Glutamatergic neuron (in vitro differentiated cells): ENCODE data around the gene NLK. TPM values are rescaled to one million over a fixed set of nuclear protein-coding genes. Genes with fewer than 3 reads are reported as not detected.

Experiments
- DNase-seq: peaks from one replicate; pipeline ENCODE4 v3.0.0; 2022
- H3K27ac Mint-ChIP-seq: one replicate; pipeline ENCODE4 v1.8.0; 2020; ENCODE audit warnings: mild to moderate bottlenecking, mixed read lengths, inconsistent platforms; ENCODE audit not compliant: unreplicated experiment
- H3K27me3 Mint-ChIP-seq: one replicate; pipeline ENCODE4 v1.8.0; 2020; ENCODE audit warnings: mild to moderate bottlenecking, moderate library complexity, mixed read lengths, inconsistent platforms; ENCODE audit not compliant: unreplicated experiment
- H3K36me3 Mint-ChIP-seq: one replicate; pipeline ENCODE4 v1.8.0; 2020; ENCODE audit warnings: mild to moderate bottlenecking, mixed read lengths, inconsistent platforms; ENCODE audit not compliant: unreplicated experiment
- H3K4me1 Mint-ChIP-seq: one replicate; pipeline ENCODE4 v1.8.0; 2020; ENCODE audit warnings: mild to moderate bottlenecking, low read depth, mixed read lengths, inconsistent platforms; ENCODE audit not compliant: unreplicated experiment
- H3K4me3 Mint-ChIP-seq: one replicate; pipeline ENCODE4 v1.8.0; 2020; ENCODE audit warnings: mild to moderate bottlenecking, mixed read lengths, inconsistent platforms; ENCODE audit not compliant: unreplicated experiment
- H3K9me3 Mint-ChIP-seq: one replicate; pipeline ENCODE4 v1.8.0; 2020; ENCODE audit warnings: mild to moderate bottlenecking, moderate library complexity, mixed read lengths, inconsistent platforms; ENCODE audit not compliant: unreplicated experiment
- CTCF ChIP-seq: fragments of 200-600 bp; sonication (generic); IDR thresholded peaks from one replicate; pipeline ENCODE4 v1.5.0; 2021; ENCODE audit not compliant: partially characterized antibody, unreplicated experiment
- total RNA-seq: library from RNA; stranded (reverse); fragmentation: NEBNext Ultra II Directional; extraction: Animal tissue kit (Norgen Biotek cat#: 25700); gene quantifications from one replicate; pipeline ENCODE4 v1.2.1, GENCODE V29; 2021; ENCODE audit not compliant: unreplicated experiment

The NLK gene
- total RNA-seq, 1 donor from 2014 or later = 33.8 TPM

DNA sequence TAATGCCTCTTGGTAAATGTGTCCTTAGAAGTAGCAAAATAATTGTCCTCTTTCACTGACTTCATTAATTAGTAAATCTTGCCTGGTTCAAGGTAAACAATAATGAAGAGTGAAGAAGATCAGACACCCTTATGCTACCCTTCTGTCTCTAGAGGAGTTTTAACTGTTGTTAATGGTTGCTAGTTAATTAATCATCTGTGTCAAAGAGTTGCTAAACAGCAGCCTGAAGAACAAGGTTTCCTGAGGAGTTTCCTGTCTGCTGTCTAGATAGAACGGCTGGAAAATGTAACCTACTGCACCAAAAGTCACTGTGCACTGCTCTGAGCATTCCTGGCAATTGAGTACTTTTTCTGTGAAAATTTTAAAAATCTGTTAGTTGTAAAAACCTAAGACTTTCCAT is 131.3 kb downstream of the NLK start:
- Mint-ChIP-seq H3K9me3 (no peaks in the 10 kb centered on the region), H3K27ac (no peak overlapping the region), H3K27me3 (peaks cover 2% of the 10 kb centered on the region), H3K4me3 (no peak overlapping the region), H3K4me1 (no peaks in the 10 kb centered on the region), H3K36me3 (peaks cover 4% of the 10 kb centered on the region)
- no peak for DNase-seq
- no peak for TF ChIP-seq CTCF

DNA sequence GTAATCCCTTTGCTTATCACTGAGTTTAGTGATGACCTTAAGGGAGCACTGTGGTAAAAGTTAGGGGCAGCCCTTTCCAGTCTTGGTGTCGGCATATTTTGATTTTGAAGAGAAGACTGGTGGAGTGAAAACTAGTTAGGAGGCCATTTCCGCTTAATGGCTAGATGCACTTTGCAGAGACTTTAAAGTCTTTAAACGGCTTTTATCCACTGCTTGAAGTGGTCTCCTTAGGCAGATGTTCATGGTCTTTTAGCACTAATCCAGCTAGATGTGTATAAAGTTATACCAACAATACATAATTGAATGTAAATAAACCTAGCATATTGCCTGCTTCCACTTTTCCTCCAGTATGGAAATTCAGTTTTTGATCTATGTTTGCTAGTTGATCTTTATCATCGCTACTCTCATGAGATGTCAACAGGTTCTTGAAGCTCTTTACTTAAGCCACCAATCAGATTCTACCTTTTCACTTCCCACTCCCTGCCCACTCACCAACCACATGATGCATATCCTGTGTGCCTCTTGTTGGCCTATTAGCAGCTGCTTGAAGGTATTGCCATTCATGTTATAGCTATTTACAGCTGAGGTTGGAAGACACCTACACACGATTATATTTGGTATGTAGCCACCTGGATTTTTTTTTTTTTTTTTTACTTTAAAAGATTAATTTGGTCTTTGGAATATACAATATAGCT is 132.0 kb downstream of the NLK start:
- Mint-ChIP-seq H3K4me1 (no peaks in the 10 kb centered on the region), H3K4me3 (no peak overlapping the region), H3K27ac (no peak overlapping the region), H3K9me3 (no peaks in the 10 kb centered on the region), H3K27me3 (peaks cover 2% of the 10 kb centered on the region), H3K36me3 (peaks cover 6% of the 10 kb centered on the region)
- DNase-seq = no peak
- no peak for TF ChIP-seq CTCF

DNA sequence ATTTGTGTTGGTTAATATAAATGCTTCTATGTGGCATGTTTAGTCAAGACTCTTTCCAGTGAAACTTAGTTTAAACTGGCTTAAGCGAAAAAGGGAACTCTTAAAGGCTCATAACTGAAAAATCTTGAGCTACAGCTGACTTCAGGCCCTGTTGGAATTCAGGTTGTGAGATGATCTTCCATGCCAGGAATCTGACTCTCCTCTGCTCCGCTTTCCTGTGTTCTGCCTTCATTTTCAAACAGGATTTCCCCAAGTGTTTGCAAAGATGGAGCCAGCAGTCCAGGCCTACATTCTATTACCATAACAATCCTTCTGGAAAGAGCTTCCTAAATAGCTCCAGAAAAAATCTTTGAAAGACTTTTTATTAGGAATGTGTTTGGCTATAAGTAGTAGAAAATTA is 134.9 kb downstream of the NLK start:
- H3K4me1 Mint-ChIP-seq = no peaks in the 10 kb centered on the region
- no peaks in the 10 kb centered on the region for H3K9me3 Mint-ChIP-seq
- no peak for DNase-seq
- H3K4me3 Mint-ChIP-seq = no peak overlapping the region
- no peak for TF ChIP-seq CTCF
- peaks cover 6% of the 10 kb centered on the region for H3K36me3 Mint-ChIP-seq
- H3K27ac Mint-ChIP-seq = no peak overlapping the region
- H3K27me3 Mint-ChIP-seq = peaks cover 2% of the 10 kb centered on the region

GRCh38 chr17:28178800-28179199 is 136.3 kb downstream of the NLK start:
- H3K36me3 Mint-ChIP-seq = peaks cover 6% of the 10 kb centered on the region
- H3K9me3 Mint-ChIP-seq = no peaks in the 10 kb centered on the region
- no peak for TF ChIP-seq CTCF
- H3K4me3 Mint-ChIP-seq = no peak overlapping the region
- H3K27ac Mint-ChIP-seq = no peak overlapping the region
- no peaks in the 10 kb centered on the region for H3K4me1 Mint-ChIP-seq
- peaks cover 2% of the 10 kb centered on the region for H3K27me3 Mint-ChIP-seq
- DNase-seq = no peak

- TF ChIP-seq CTCF = no peak
- Mint-ChIP-seq H3K27me3 (no peaks in the 10 kb centered on the region), H3K4me1 (no peaks in the 10 kb centered on the region), H3K9me3 (no peaks in the 10 kb centered on the region), H3K27ac (no peak overlapping the region), H3K36me3 (peaks cover 6% of the 10 kb centered on the region), H3K4me3 (no peak overlapping the region)
- no peak for DNase-seq
These were observed 138.0 kb downstream of the NLK start for GRCh38 chr17:28180449-28180848.
